ENCODE measurements around the gene C17orf113.

C17orf113 gene

DNA sequence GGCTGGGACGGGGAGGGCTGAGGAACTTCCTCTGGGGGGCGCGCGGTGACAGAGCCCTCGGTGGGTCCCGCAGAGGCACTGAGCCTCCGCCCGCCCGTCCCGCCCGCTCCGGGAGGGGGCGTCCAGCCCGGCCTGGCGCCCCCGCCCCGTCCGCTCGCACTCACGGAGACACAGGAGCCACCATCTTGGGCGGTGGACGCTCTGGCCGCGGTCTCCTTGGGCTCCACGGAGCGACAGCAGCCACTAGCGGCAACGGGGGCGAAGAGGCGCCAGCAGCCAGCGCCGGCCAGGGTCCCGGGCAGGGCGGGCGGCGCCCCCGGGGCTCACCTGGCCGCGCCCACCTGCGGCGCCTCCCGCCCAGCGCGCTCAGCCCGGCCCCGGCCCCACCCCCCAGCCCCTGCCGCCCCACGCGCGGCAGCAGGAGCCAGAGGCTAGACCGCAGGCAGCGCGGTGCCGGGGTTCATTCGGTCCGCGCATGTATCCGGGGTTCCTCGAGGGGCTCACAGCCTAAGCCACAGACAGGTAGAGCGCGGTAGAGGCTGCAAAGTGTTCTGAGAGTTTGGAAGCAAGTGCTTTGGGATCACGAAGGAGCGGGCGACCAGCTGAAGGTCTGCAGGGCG lies at the start of gene C17orf113:
TSS of gene C17orf113 (minus strand) at position 209 of the 620 bp plus-strand sequence. CDS start 7,225 bp downstream, outside the sequence.
- peak; percentile 30 for DNase-seq (ENCODE audit: low spot score)

- DNase-seq (ENCODE audit: low spot score): no peak
These were observed 48.5 kb upstream of the C17orf113 start for GRCh38 chr17:42098730-42099399.

DNA sequence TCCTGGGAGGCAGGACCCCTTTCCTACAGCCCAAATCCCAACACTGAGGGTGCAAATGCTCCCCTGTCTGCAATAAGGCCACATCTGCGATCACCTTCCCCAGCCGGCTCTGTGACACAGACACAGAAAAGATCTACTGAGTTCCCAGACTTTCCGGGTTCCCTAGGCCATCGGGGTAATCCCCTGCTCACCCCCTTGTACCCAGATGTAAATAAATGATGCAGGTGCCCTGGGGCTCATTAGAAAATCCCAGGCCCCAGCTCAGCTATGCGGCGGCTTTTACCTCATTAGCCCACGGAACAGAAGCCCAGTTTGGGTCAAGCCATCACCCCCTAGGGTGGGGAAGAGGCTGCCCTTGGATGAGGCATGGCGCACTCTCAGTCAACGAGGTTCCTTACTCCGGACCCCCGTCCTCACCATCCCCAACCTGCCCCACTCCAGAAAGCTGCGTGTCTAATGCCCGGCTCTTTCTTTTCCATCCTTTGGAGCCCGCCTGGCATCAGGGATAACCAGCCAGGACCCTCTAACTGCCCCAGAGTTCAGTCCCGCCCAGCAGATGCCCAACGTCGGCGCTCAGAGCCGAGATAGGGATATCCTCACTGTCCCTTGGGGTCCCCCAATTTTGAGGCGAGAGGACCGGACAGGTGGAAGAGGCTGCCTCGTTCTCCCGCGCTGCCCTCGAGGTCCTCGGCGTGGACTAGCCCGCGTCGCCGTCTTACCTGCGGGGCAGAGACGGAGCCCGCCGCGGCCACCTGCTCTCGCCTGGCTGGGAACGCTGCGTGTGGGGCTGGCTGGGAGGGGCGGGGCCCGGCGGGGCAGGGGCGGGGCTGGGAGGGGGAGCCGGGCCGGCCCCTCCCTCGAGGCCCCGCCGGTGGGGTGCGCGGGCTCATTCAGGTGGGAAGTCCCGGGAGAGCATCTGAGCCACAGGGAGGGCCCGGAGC lies 47.6 kb upstream of the C17orf113 start, which contains the start of gene ZNF385C:
TSS of gene ZNF385C (minus strand) at position 783 of the 941 bp plus-strand sequence. CDS start 35,417 bp downstream, outside the sequence.
- DNase-seq (ENCODE audit: low spot score): no peak

DNA sequence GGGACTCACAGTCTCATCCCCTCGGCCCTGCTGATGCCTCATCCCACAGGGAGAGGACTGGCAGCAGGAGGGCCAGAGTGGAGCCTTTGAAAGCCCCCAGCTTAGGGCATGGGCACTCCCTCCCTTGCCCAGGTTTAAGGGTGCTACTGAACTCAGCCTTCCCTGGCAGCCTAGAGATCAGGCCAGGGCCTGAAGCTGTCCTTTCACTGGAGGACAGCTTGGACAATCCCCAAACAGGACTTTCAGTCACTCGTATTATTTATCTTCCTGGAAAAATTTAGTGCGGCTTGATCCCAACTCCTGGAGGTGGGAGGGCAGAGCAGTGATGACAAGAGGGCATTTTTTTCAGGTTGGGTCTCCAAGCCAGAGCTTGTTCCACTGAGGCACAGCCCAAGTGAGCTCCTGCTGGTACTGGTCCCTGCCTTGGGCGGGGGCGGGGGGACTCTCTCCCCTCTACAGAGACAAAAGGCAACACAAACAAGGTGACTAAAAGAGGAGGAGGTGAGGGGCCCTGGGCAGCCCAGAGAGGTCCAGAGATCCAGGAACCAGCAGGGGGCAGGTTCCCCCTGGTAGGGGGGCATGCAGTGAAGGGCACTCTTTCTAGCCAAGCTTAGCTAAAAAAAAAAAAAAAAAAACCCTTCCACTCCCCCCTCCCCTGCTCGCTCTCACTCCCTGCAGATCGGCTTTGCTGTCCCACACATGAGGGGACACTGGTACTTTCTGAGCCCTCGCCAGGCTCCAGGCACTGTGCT lies 46.1 kb upstream of the C17orf113 start:
- DNase-seq (ENCODE audit: low spot score): no peak

- DNase-seq (ENCODE audit: low spot score): no peak
These were observed 44.1 kb upstream of the C17orf113 start for GRCh38 chr17:42094375-42095069.

GRCh38 chr17:42092939-42093338 lies 42.5 kb upstream of the C17orf113 start:
- DNase-seq (ENCODE audit: low spot score): no peak

- DNase-seq (ENCODE audit: low spot score): no peak
These were observed 40.8 kb upstream of the C17orf113 start for GRCh38 chr17:42090964-42091790.

- DNase-seq (ENCODE audit: low spot score): no peak
These were observed 38.3 kb upstream of the C17orf113 start for GRCh38 chr17:42088736-42089135.

DNA sequence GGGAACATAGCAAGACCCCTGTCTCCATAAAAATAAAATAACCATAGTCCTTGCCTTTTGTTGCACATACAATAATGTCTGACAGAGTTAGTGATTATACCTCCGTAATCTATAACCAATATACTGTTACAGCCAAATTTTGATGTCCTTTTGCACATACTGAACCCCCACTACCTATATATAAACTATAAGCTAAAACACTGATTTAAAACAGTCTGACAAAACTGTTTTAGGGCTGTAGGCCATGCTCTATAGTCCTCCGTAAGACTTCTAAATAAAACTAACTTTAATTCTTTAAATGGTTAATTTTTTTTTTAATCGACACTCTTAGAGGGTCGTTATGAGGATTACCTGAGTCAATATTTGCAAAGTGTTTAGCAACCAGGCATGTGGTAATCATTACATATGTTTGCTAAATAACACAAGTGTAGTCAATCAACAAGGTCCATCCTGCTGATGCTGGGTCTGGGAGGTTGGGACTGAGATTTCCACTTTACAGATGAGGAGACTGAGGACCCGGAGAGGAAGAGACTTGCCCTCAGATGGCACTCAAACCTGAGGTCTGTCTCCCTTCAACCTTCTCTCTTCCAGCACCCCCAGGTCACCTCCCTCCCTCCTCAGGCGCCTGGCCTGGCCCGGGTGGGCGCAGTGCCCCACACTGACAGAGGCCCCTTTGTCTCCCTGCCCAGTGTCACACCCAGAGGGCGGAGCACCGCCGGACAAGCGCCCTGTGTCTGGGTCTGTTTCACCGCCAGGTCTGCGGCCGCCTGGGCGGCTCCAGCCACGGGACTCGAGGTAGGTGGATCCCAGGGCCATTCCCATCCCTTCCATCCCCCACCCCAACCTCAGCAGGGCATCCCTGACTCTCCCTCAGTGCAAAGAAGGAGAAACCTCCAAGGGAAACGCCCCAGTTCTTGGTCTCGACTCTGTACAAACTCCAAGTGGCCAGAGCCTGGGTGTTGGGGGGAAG lies 37.6 kb upstream of the C17orf113 start:
- peak; percentile 75 for DNase-seq (ENCODE audit: low spot score)

GRCh38 chr17:42087042-42087701 lies 36.8 kb upstream of the C17orf113 start:
- DNase-seq (ENCODE audit: low spot score): no peak

DNA sequence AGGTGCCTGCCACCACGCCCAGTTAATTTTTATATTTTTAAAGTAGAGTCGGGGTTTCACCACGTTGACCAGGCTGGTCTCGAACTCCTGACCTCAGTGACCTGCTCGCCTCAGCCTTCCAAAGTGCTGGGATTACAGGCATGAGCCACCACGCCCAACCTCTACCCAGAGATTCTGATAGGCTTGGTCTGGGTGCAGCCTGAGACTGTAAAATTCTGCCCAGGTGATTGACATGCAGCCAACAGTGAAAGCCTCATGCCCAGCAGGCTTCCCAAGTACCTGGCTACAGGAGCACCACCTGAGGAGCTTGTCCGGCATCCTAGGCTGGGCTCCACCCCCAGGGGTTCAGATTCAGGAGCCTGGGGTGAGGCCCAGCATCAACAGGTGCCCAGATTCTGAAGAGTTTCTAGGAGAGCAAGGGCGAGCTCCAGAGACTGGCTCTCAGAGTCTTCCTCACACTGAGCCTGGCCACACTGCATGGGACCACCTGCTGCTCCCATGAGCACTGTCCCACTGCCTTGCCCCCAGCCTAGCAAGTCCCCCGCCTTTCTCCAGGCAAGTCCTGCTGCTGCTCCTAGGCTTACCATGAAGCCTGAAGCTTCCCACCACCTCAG lies 31.2 kb upstream of the C17orf113 start:
- DNase-seq (ENCODE audit: low spot score): no peak

GRCh38 chr17:42079541-42079940 lies 29.1 kb upstream of the C17orf113 start:
- DNase-seq (ENCODE audit: low spot score): no peak

- DNase-seq (ENCODE audit: low spot score): no peak
These were observed 28.1 kb upstream of the C17orf113 start for GRCh38 chr17:42078396-42079043.

DNA sequence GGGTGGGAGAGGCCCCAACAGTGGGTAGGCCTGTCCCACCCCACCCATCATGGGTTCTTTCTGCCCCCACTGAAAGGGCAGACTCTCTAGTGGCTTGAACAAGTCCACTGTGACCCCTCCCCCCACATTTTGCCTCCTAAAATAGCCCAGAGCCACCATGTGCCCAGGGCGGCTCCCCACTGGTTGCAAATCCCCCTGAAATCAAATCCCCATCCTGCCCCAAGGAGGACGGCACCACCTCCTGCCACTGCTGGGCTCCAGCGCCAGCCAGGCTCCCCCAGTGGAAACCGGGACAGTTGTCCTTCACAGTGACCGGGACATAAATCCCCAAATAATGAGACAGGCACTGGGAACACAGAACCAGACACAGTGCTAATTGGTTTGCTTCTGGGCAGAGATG lies 27.4 kb upstream of the C17orf113 start:
- DNase-seq (ENCODE audit: low spot score): no peak

DNA sequence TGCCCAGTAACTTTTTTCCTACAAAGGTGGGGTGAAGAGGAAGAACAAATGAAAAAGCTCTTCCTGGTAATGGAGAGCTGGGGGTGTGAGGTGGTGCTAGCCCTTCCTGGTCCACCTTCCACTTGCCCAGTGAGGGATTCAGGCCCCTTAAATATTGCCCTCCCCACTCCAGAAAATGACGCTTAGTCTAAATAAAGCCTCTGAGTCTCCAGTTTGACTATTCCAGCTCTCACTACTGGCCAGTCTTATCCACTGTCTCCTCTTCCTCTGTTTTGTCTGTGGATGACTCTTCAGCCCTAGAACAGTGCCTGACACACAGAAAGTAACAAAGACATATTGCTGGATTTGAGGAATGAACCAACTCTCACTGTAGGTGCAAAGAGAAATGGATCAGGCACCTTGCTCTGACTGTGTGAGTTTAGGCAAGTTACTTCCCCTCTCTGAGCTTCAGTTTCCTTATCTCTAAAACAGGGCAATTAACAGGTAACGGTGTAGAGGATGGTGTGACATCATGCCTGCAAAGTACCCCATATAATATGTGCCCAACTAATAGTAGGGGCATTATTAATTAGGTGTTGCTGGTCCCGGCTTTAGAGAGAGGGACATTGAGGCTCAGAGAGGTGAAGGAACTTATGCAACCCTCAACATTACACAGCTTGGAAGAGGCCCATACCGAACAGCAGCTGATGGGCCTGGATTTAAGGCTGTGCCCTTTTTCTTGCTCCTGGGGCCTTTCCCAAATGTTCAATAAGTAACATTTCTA lies 26.6 kb upstream of the C17orf113 start:
- no peak for DNase-seq (ENCODE audit: low spot score)

GRCh38 chr17:42075789-42076188 lies 25.4 kb upstream of the C17orf113 start:
- no peak for DNase-seq (ENCODE audit: low spot score)

All from COLO829 (cell line).